ENCODE measurements around the gene KSR2. TPM values are rescaled to one million over a fixed set of nuclear protein-coding genes. Genes with fewer than 3 reads are reported as not detected.

Gene KSR2
- total and polyA plus RNA-seq, 2 donors (not counting 3 experiments of a cell fraction or from before 2014, with no cell fraction given), result 2.1 to 5.2 TPM

GRCh38 chr12:117447665-117448366 is 521.0 kb downstream of the KSR2 start:
- FAIRE-seq (no peak), DNase-seq (ENCODE audit: low read depth, low spot score) (no peak)
- BruUV-seq (replicated peaks), result no TSS peak
- H2AFZ ChIP-seq (ENCODE audit: low read depth, low read length), result no peak overlapping the region
- no peaks in the 10 kb centered on the region for H3K9me1 ChIP-seq (replicated peaks; ENCODE audit: control insufficient read depth, extremely low read depth, insufficient read depth, low read length)
- no peaks in the 10 kb centered on the region for H3K9me3 ChIP-seq (replicated peaks; ENCODE audit: control insufficient read depth, insufficient read depth, low read length)
- H3K79me2 ChIP-seq (ENCODE audit: control insufficient read depth, insufficient read depth, low read length), result no peaks in the 10 kb centered on the region
- H3K4me3 ChIP-seq (replicated peaks in 1 of 3; ENCODE audit: insufficient read depth in 1 of 3, low read depth in 1 of 3, low read length in 3 of 3), result no peak overlapping the region
- CTCF ChIA-PET, result interaction anchor here (0.9 kb wide), 1 partner anchor 125 kb away, joined by 3 read pairs; no protein-coding TSS in a partner anchor
- no peak overlapping the region for H3K9ac ChIP-seq (replicated peaks; ENCODE audit: extremely low read depth, insufficient read depth, low read length)
- POLR2A ChIA-PET, result no interaction called here
- no peaks in the 10 kb centered on the region for H3K36me3 ChIP-seq (ENCODE audit: control insufficient read depth in 2 of 2, extremely low read depth in 1 of 2, insufficient read depth in 2 of 2, low read length in 2 of 2)
- dilution Hi-C loops (cut with MboI; ENCODE audit: extremely low pct_ligation_motif_present, low sequenced_read_pairs) (no loop called here), intact Hi-C loops (cut with micrococcal nuclease) (no loop called here)
- no peaks in the 10 kb centered on the region for H3K27me3 ChIP-seq (ENCODE audit: control insufficient read depth in 2 of 2, insufficient read depth in 2 of 2, low read length in 2 of 2)
- TF ChIP-seq CTCF (IDR thresholded peaks at IDR 0.05; ENCODE audit: extremely low read depth in 1 of 2, insufficient read depth in 1 of 2, low read depth in 1 of 2, low read length in 2 of 2) (no peak), POLR2A (IDR thresholded peaks at IDR 0.05; ENCODE audit: low read depth, low read length) (no peak), MYC (IDR thresholded peaks at IDR 0.05; ENCODE audit: low read depth, low read length) (no peak), EZH2 (IDR thresholded peaks at IDR 0.05; ENCODE audit: borderline replicate concordance, low read depth, low read length, severe bottlenecking) (no peak), FOS (IDR thresholded peaks at IDR 0.05; ENCODE audit: borderline replicate concordance, insufficient read depth, low read length) (no peak), POLR2AphosphoS5 (IDR thresholded peaks at IDR 0.05; ENCODE audit: insufficient read depth, low read depth, low read length) (no peak), MAX (IDR thresholded peaks at IDR 0.05; ENCODE audit: insufficient read depth, insufficient read length) (no peak), JUN (IDR thresholded peaks at IDR 0.05; ENCODE audit: borderline replicate concordance, insufficient read depth, insufficient read length, low read depth) (no peak), GATA2 (IDR thresholded peaks at IDR 0.05; ENCODE audit: insufficient read depth, insufficient read length, low read depth, low read length) (no peak)
- no peaks in the 10 kb centered on the region for H3K4me1 ChIP-seq (ENCODE audit: control insufficient read depth, extremely low read depth, insufficient read depth, low read length)
- no peaks in the 10 kb centered on the region for H4K20me1 ChIP-seq (replicated peaks; ENCODE audit: control insufficient read depth, extremely low read depth, insufficient read depth, low read length)
- H3K27ac ChIP-seq (ENCODE audit: insufficient read depth, low read depth, low read length), result no peak overlapping the region
- H3K4me2 ChIP-seq (ENCODE audit: insufficient read depth, low read length), result no peak overlapping the region

Measured in endothelial cell of umbilical vein (primary cell).